HG03565 (cell line): ENCODE data around the gene GRHL3.

ENCODE experiments used
- ATAC-seq: cut with Tn5 transposase; IDR thresholded peaks from one replicate; pipeline ENCODE4 v1.9.1; 2021; ENCODE audit warnings: mild to moderate bottlenecking, moderate library complexity; ENCODE audit not compliant: unreplicated experiment

The GRHL3 gene

GRCh38 chr1:24366707-24367106, 47.5 kb downstream of the GRHL3 start:
- no peak for ATAC-seq

- no peak for ATAC-seq
Observed at GRCh38 chr1:24369199-24369598, 50.0 kb downstream of the GRHL3 start.

- no peak for ATAC-seq
Observed at GRCh38 chr1:24369801-24370200, 50.6 kb downstream of the GRHL3 start.

- ATAC-seq, result peak; percentile 51
Observed at GRCh38 chr1:24373044-24373443, 53.9 kb downstream of the GRHL3 start.

GRCh38 chr1:24373710-24374109, 54.6 kb downstream of the GRHL3 start:
- ATAC-seq, result no peak

GRCh38 chr1:24374891-24375786, 56.0 kb downstream of the GRHL3 start:
- no peak for ATAC-seq

- no peak for ATAC-seq
Observed at GRCh38 chr1:24379733-24380315, 60.7 kb downstream of the GRHL3 start.

- ATAC-seq, result no peak
Observed at GRCh38 chr1:24380508-24380907, 61.4 kb downstream of the GRHL3 start.

- ATAC-seq, result no peak
Observed at GRCh38 chr1:24381256-24381655, 62.1 kb downstream of the GRHL3 start.

- ATAC-seq, result no peak
Observed at GRCh38 chr1:24382165-24382577, 63.0 kb downstream of the GRHL3 start.

GRCh38 chr1:24383381-24383940, 64.3 kb downstream of the GRHL3 start:
- no peak for ATAC-seq

- no peak for ATAC-seq
Observed at GRCh38 chr1:24384251-24385090, 65.3 kb downstream of the GRHL3 start.

GRCh38 chr1:24385160-24385940, 66.2 kb downstream of the GRHL3 start:
- ATAC-seq, result no peak

- no peak for ATAC-seq
Observed at GRCh38 chr1:24386241-24386640, 67.1 kb downstream of the GRHL3 start.

- no peak for ATAC-seq
Observed at GRCh38 chr1:24386931-24387330, 67.8 kb downstream of the GRHL3 start.

GRCh38 chr1:24387636-24388175, 68.5 kb downstream of the GRHL3 start:
- ATAC-seq, result no peak

GRCh38 chr1:24388331-24388885, 69.3 kb downstream of the GRHL3 start:
- ATAC-seq, result no peak

- no peak for ATAC-seq
Observed at GRCh38 chr1:24389231-24389678, 70.1 kb downstream of the GRHL3 start.

GRCh38 chr1:24390924-24391782, 72.0 kb downstream of the GRHL3 start:
- peak; percentile 22 for ATAC-seq
